HepG2 (cell line): ENCODE data around the gene RETN. TPM values are rescaled to one million over a fixed set of nuclear protein-coding genes. Genes with fewer than 3 reads are reported as not detected.
A peak's percentile ranks its signal among the peaks of the same experiment; 100 is the strongest.

Experiments used
- ATAC-seq: fragments of 200-7000 bp; cut with Tn5 transposase; 3 replicates; pipeline ENCODE4 v1.9.1; 2020; ENCODE audit warnings: mild to moderate bottlenecking, moderate library complexity
- BruUV-seq: library from RNA; stranded (reverse); fragments of 400-500 nt; replicated peaks from 2 replicates; lab custom pipeline; 2021; lab: Mats Ljungman, UMichigan
- CTCF ChIA-PET: fragments of 300-600 bp; formaldehyde crosslinking; extraction: SDS; loops from one replicate; lab custom pipeline; 2021; ENCODE audit warnings: low total read pairs, inconsistent platforms, low intra/inter-chr PET ratio; lab: Yijun Ruan, JAX
- POLR2A ChIA-PET: fragments of 350-600 bp; sonication (Branson Sonifier 250); formaldehyde crosslinking; loops from one replicate; lab custom pipeline; 2020; ENCODE audit warnings: antibody characterized with exemption, inconsistent platforms; lab: Yijun Ruan, JAX
- DNase-seq: peaks from one replicate; pipeline ENCODE4 v3.0.0-alpha.2; 2015; ENCODE audit warnings: low spot score
- FAIRE-seq: peaks from 3 replicates; lab custom pipeline; 2011; peaks lifted over from hg19 to GRCh38; lab: Jason Lieb, UNC
- H2AFZ ChIP-seq: one replicate; pipeline ENCODE4 v1.6.1; 2011; ENCODE audit warnings: low read length, inconsistent platforms
- H3K27ac ChIP-seq: fragments of 300-600 bp; 3 replicates; pipeline ENCODE4 v1.8.0; 2011; ENCODE audit warnings: mixed run types, mild to moderate bottlenecking, mixed read lengths, low read length, inconsistent platforms; ENCODE audit not compliant: insufficient read depth; ENCODE audit errors: extremely low read length
- H3K27me3 ChIP-seq, 2 experiments: fragments of 200-600 bp in 1 of 2; 2 replicates in 1 of 2; 3 replicates in 1 of 2; pipeline versions ENCODE4 v1.6.0 to v1.8.0; 2011; ENCODE audit warnings: low read length in 2 of 2, mild to moderate bottlenecking in 2 of 2, moderate library complexity in 2 of 2, inconsistent platforms in 1 of 2; ENCODE audit not compliant: insufficient read depth in 2 of 2, control insufficient read depth in 1 of 2
- H3K36me3 ChIP-seq, 2 experiments: fragments of 200-600 bp in 1 of 2; replicated peaks in 1 of 2; 2 replicates in 1 of 2; 3 replicates in 1 of 2; pipeline versions ENCODE4 v1.5.1 to v1.8.0; 2011; ENCODE audit warnings: low read length in 2 of 2, inconsistent platforms in 1 of 2; ENCODE audit not compliant: insufficient read depth in 2 of 2, control insufficient read depth in 1 of 2
- H3K4me1 ChIP-seq: 2 replicates; pipeline ENCODE4 v1.5.1; 2012; ENCODE audit warnings: low read length, inconsistent platforms; ENCODE audit not compliant: insufficient read depth
- H3K4me2 ChIP-seq: 2 replicates; pipeline ENCODE4 v1.6.0; 2011; ENCODE audit warnings: low read depth, low read length, inconsistent platforms
- H3K4me3 ChIP-seq, 3 experiments: fragments of 200-600 bp in 1 of 3; sonication (generic), shearing (Covaris generic) in 1 of 3; replicated peaks in 1 of 3; 2 replicates each; pipeline ENCODE4 v1.5.1; 2011 to 2016; ENCODE audit warnings: low read length in 3 of 3, inconsistent platforms in 2 of 3, low read depth in 2 of 3, mild to moderate bottlenecking in 2 of 3, control low read depth in 1 of 3, mixed read lengths in 1 of 3; ENCODE audit not compliant: insufficient read depth in 1 of 3
- H3K79me2 ChIP-seq: one replicate; pipeline ENCODE4 v1.6.1; 2011; ENCODE audit warnings: low read length, inconsistent platforms; ENCODE audit not compliant: insufficient read depth
- H3K9ac ChIP-seq: 2 replicates; pipeline ENCODE4 v1.6.0; 2011; ENCODE audit warnings: mild to moderate bottlenecking, low read depth, low read length, inconsistent platforms; ENCODE audit not compliant: insufficient read depth
- H3K9me3 ChIP-seq: 2 replicates; pipeline ENCODE4 v1.5.1; 2012; ENCODE audit warnings: mild to moderate bottlenecking, low read length
- H4K20me1 ChIP-seq: 2 replicates; pipeline ENCODE4 v1.6.0; 2011; ENCODE audit warnings: inconsistent platforms, mild to moderate bottlenecking, low read length, moderate library complexity; ENCODE audit not compliant: insufficient read depth
- ATAD3A ChIP-seq: sonication (generic); formaldehyde crosslinking; IDR thresholded peaks from 2 replicates; pipeline ENCODE4 v1.4.0; 2020; ENCODE audit warnings: missing genetic modification reagents
- BRD4 ChIP-seq: sonication (generic); formaldehyde crosslinking; IDR thresholded peaks from 2 replicates; pipeline ENCODE4 v1.4.0; 2020; ENCODE audit warnings: missing genetic modification reagents
- CCDC6 ChIP-seq: sonication (generic); formaldehyde crosslinking; IDR thresholded peaks from 2 replicates; pipeline ENCODE4 v1.8.1; 2022; ENCODE audit warnings: mild to moderate bottlenecking, missing genetic modification reagents, moderate library complexity
- ELF3 ChIP-seq: IDR thresholded peaks from 2 replicates; pipeline ENCODE4 v1.6.1; 2016; ENCODE audit warnings: missing genetic modification reagents, missing compliant biosample characterization
- HCFC1 ChIP-seq: fragments of 150-350 bp; IDR thresholded peaks from 2 replicates; pipeline ENCODE4 v1.6.1; 2014; ENCODE audit warnings: low read depth, low read length
- KMT2A ChIP-seq: sonication (generic); formaldehyde crosslinking; IDR thresholded peaks from 2 replicates; pipeline ENCODE4 v1.4.0; 2020; ENCODE audit warnings: missing genetic modification reagents
- MED1 ChIP-seq: sonication (generic); formaldehyde crosslinking; IDR thresholded peaks from 2 replicates; pipeline ENCODE4 v1.4.0; 2020; ENCODE audit warnings: missing genetic modification reagents
- MEF2D ChIP-seq: sonication (generic); formaldehyde crosslinking; IDR thresholded peaks from 2 replicates; pipeline ENCODE4 v1.5.1; 2020; ENCODE audit warnings: mild to moderate bottlenecking, missing genetic modification reagents
- NFKBIZ ChIP-seq: IDR thresholded peaks from 2 replicates; pipeline ENCODE4 v1.6.1; 2018; ENCODE audit warnings: missing genetic modification reagents, missing compliant biosample characterization
- PHF20 ChIP-seq: sonication (generic); formaldehyde crosslinking; IDR thresholded peaks from 2 replicates; pipeline ENCODE4 v1.5.0; 2020; ENCODE audit warnings: mild to moderate bottlenecking, missing genetic modification reagents
- RBFOX2 ChIP-seq: fragments of 200-400 bp; formaldehyde crosslinking; IDR thresholded peaks from 2 replicates; pipeline ENCODE4 v1.6.1; 2017; ENCODE audit warnings: low read depth, mild to moderate bottlenecking, low read length
- SALL2 ChIP-seq: sonication (generic); formaldehyde crosslinking; IDR thresholded peaks from 2 replicates; pipeline ENCODE4 v1.8.1; 2023; ENCODE audit warnings: mild to moderate bottlenecking, missing genetic modification reagents, inconsistent platforms
- SPEN ChIP-seq: sonication (generic); formaldehyde crosslinking; IDR thresholded peaks from 2 replicates; pipeline ENCODE4 v1.5.1; 2020; ENCODE audit warnings: low read depth, mild to moderate bottlenecking, missing genetic modification reagents
- SSRP1 ChIP-seq: IDR thresholded peaks from 2 replicates; pipeline ENCODE4 v1.6.1; 2016; ENCODE audit warnings: control low read depth
- ZFP82 ChIP-seq: sonication (generic); formaldehyde crosslinking; IDR thresholded peaks from 2 replicates; pipeline ENCODE4 v1.5.1; 2020; ENCODE audit warnings: mild to moderate bottlenecking, missing genetic modification reagents, borderline replicate concordance
- ZMYM4 ChIP-seq: sonication (generic); formaldehyde crosslinking; IDR thresholded peaks from 2 replicates; pipeline ENCODE4 v1.8.1; 2023; ENCODE audit warnings: mild to moderate bottlenecking, missing genetic modification reagents
- ZNF354B ChIP-seq: sonication (generic); formaldehyde crosslinking; IDR thresholded peaks from 2 replicates; pipeline ENCODE4 v1.8.0; 2022; ENCODE audit warnings: mild to moderate bottlenecking, missing genetic modification reagents
- ZNF614 ChIP-seq: IDR thresholded peaks from 2 replicates; pipeline ENCODE4 v1.6.1; 2018; ENCODE audit warnings: missing biosample characterization, missing genetic modification reagents, inconsistent platforms, borderline replicate concordance
- ZNF747 ChIP-seq: sonication (generic); formaldehyde crosslinking; IDR thresholded peaks from 2 replicates; pipeline ENCODE4 v1.8.1; 2023; ENCODE audit warnings: missing genetic modification reagents, mild to moderate bottlenecking, borderline replicate concordance
- ZNF768 ChIP-seq: sonication (generic); formaldehyde crosslinking; IDR thresholded peaks from 2 replicates; pipeline ENCODE4 v1.4.0; 2020; ENCODE audit warnings: missing genetic modification reagents
- WGBS: methylation state at CpG from one replicate; pipeline ENCODE4 v1.1.6; 2017; ENCODE audit warnings: low lambda C conversion rate; 5-methylcytosine and 5-hydroxymethylcytosine counted together
- in situ Hi-C: cut with HindIII; loops from 2 replicates; pipeline ENCODE4 v1.10.0; 2017; ENCODE audit warnings: low pct_unique_long_range_greater_than_20kb; ENCODE audit not compliant: extremely low pct_ligation_motif_present
- intact Hi-C: fragments of 100-400 bp; cut with micrococcal nuclease; formaldehyde crosslinking; loops from one replicate; pipeline ENCODE4 v1.10.0; 2022; ENCODE audit not compliant: unreplicated experiment
- polyA plus RNA-seq, 8 experiments: library from polyadenylated mRNA; depleted of rRNA in 3 of 8; stranded (reverse) in 7 of 8; unstranded in 1 of 8; fragments of >200 nt; fragmentation: Illumina TruSeq in 4 of 8; extraction: Trizol in 4 of 8; gene quantifications; 2 replicates each; pipeline versions ENCODE4 v1.2.1 to v1.2.3, GENCODE V29; 2011 to 2016; ENCODE audit warnings: low read depth in 4 of 8, missing spikeins in 1 of 8, mixed read lengths in 1 of 8; ENCODE audit not compliant: insufficient read depth in 1 of 8
- total RNA-seq, 5 experiments: library from RNA; depleted of rRNA; stranded (reverse); fragments of >200 nt; fragmentation: Illumina TruSeq; extraction: Trizol; gene quantifications; 2 replicates each; pipeline ENCODE4 v1.2.3, GENCODE V29; 2016; ENCODE audit warnings: low read depth in 1 of 5
- TF ChIP-seq, protein P1 (sequence below): sonication (generic); formaldehyde crosslinking; IDR thresholded peaks from 2 replicates; pipeline ENCODE4 v1.5.1; 2020; ENCODE audit warnings: mild to moderate bottlenecking, missing genetic modification reagents, borderline replicate concordance
- TF ChIP-seq, protein P2 (sequence below): IDR thresholded peaks from 2 replicates; pipeline ENCODE4 v1.6.1; 2012; ENCODE audit warnings: low read length, improper control_type of control experiment

RETN gene
- total and polyA plus RNA-seq, 2 of the 13 experiments (the other 11 are each of a cell fraction or from before 2014, with no cell fraction given) = not detected

DNA sequence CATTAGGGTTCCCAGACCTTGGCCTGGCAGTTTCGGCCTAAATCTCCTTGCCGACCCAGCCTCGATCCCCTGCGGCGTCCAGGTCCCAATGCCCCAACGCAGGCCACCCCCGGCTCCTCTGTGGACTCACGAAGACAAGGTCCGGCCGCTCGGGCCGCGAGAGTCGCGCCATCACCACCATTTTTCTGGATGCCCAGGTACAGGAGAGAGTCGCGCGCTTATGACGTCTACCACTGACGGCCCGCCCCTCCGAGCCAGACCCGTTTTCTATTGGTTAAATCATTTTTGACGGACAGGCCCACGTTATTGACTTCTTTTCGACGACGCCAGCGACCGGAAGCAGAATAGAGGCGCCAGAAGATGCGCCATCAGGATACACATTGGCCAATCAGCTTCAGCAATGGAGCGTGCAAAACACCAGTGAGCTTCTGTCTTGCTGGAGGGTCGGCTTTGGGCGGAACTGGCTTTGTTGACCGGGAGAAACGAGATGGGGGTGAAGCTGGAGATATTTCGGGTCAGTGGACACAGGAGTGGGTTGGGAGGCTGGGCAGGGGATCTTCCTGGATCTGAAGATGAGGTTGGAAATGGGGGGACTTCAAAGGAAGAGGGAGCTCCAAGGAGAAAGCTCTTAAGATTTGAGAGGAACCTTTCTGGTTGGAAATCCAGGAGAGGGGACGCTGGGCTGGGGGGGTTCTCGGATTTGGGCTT, 39.3 kb upstream of the RETN start, which contains the start of the genes PET100 and XAB2 (continued):
- TF ChIP-seq MEF2D (0 out of 2 replicates have a peak, but pooled peaks have one; percentile 75), ZNF354B (CRISPR knock-in tag) (no peak), RBFOX2 (peak; percentile 67), ZNF768 (CRISPR knock-in tag) (peak; percentile 30; the same call in 1 of the 2 replicates), NFKBIZ (CRISPR knock-in tag) (no peak), CCDC6 (CRISPR knock-in tag) (no peak), KMT2A (CRISPR knock-in tag) (no peak), ZMYM4 (CRISPR knock-in tag) (peak; percentile 33; the same call in 1 of the 2 replicates), SPEN (peak; percentile 74; the same call in 1 of the 2 replicates), HCFC1 (peak; percentile 66), ZFP82 (CRISPR knock-in tag) (no peak), SSRP1 (CRISPR knock-in tag) (no peak), ZNF614 (CRISPR knock-in tag) (no peak), ZNF747 (CRISPR knock-in tag) (no peak)
- TF ChIP-seq, all 625 proteins: peak for 163

DNA sequence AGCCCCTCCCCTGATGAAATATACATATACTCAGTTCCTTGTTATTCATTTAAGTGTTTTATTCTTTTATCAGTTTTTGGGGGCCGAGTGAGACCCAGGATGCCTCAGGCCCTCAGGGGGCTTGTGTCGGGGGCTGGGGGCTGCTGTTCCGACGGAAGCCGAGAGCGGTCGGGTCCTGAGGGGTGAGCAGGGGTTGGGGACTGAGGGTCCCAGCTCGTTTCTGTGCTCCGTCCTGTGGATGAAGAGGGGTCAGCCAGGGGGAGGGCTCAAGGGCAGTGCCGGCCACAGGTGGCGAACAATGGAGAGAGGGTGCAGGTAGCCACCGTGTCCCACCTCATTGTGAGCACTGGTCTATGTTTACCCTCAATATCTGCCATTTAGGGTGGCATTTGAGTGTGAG, 37.3 kb upstream of the RETN start:
- Histone ChIP-seq H2AFZ (no peak overlapping the region), H4K20me1 (no peaks in the 10 kb centered on the region), H3K4me3 (no peak overlapping the region), H3K27ac (no peak overlapping the region), H3K4me2 (no peak overlapping the region), H3K79me2 (peaks cover 38% of the 10 kb centered on the region), H3K9me3 (no peaks in the 10 kb centered on the region), H3K9ac (no peak overlapping the region), H3K4me1 (peaks cover 35% of the 10 kb centered on the region), H3K36me3 (peaks cover 4 to 7% of the 10 kb centered on the region in 2 experiments; a peak in 4 of 5 replicates), H3K27me3 (no peaks in the 10 kb centered on the region; a peak in 1 of 5 replicates)
- intact Hi-C loops (no loop called here), in situ Hi-C loops (no loop called here)
- FAIRE-seq (no peak), DNase-seq (no peak), ATAC-seq (no peak)
- CTCF ChIA-PET = no interaction called here
- BruUV-seq = no TSS peak
- POLR2A ChIA-PET = no interaction called here
- WGBS = 95% methylated on average over 12 of the region's 12 CpGs
- TF ChIP-seq BRD4 (CRISPR knock-in tag) (no peak), ATAD3A (no peak), SALL2 (CRISPR knock-in tag) (no peak), PHF20 (CRISPR knock-in tag) (no peak), MED1 (CRISPR knock-in tag) (no peak), ELF3 (CRISPR knock-in tag) (no peak)
- TF ChIP-seq, protein P1, sequence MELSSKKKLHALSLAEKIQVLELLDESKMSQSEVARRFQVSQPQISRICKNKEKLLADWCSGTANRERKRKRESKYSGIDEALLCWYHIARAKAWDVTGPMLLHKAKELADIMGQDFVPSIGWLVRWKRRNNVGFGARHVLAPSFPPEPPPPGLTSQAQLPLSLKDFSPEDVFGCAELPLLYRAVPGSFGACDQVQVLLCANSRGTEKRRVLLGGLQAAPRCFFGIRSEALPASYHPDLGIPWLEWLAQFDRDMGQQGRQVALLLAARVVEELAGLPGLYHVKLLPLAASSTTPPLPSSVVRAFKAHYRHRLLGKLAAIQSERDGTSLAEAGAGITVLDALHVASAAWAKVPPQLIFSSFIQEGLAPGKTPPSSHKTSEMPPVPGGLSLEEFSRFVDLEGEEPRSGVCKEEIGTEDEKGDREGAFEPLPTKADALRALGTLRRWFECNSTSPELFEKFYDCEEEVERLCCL (CRISPR knock-in tag) = no peak
- TF ChIP-seq, protein P2, sequence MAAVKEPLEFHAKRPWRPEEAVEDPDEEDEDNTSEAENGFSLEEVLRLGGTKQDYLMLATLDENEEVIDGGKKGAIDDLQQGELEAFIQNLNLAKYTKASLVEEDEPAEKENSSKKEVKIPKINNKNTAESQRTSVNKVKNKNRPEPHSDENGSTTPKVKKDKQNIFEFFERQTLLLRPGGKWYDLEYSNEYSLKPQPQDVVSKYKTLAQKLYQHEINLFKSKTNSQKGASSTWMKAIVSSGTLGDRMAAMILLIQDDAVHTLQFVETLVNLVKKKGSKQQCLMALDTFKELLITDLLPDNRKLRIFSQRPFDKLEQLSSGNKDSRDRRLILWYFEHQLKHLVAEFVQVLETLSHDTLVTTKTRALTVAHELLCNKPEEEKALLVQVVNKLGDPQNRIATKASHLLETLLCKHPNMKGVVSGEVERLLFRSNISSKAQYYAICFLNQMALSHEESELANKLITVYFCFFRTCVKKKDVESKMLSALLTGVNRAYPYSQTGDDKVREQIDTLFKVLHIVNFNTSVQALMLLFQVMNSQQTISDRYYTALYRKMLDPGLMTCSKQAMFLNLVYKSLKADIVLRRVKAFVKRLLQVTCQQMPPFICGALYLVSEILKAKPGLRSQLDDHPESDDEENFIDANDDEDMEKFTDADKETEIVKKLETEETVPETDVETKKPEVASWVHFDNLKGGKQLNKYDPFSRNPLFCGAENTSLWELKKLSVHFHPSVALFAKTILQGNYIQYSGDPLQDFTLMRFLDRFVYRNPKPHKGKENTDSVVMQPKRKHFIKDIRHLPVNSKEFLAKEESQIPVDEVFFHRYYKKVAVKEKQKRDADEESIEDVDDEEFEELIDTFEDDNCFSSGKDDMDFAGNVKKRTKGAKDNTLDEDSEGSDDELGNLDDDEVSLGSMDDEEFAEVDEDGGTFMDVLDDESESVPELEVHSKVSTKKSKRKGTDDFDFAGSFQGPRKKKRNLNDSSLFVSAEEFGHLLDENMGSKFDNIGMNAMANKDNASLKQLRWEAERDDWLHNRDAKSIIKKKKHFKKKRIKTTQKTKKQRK = no peak
